8988T (cell line): ENCODE results near the gene SLC26A8.
"Not testable (repeated sequence)": the region's sequence is repeated elsewhere in the genome, so short reads cannot be mapped to it uniquely, and the experiment has no call there.

Experiments used
- DNase-seq: peaks from one replicate; pipeline ENCODE4 v3.0.0; 2011

Gene SLC26A8

DNA sequence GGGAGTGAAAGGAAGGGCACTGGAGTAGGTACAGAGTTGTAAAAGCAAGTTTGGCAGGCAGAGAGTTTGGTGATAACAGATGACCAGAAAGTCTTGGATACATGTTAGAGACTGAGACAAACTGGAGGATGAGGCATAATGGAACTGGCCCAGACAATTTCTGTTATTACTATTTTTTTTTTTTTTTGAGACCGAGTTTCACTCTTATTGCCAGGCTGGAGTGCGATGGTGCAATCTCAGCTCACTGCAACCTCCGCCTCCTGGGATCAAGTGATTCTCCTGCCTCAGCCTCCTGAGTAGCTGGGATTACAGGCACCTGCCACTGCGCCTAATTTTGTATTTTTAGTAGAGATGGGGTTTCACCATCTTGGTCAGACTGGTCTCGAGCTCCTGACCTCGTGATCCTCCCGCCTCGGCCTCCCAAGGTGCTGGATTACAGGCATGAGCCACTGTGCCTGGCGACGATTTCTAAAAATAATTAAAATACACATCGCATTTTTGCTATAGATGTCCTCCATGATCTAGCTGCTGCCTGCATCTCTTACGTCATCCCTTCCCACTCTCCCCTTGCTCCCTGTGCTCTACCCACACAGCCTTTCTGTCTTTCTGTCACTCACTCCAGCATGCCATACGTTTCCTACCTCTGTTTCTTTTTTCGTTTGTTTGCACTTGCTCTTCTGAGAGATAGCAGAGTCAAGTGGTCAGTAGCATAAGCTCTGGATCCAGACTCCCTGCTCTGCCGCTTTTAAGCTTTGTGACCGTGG, 26.7 kb upstream of the SLC26A8 start:
- no peak for DNase-seq

DNA sequence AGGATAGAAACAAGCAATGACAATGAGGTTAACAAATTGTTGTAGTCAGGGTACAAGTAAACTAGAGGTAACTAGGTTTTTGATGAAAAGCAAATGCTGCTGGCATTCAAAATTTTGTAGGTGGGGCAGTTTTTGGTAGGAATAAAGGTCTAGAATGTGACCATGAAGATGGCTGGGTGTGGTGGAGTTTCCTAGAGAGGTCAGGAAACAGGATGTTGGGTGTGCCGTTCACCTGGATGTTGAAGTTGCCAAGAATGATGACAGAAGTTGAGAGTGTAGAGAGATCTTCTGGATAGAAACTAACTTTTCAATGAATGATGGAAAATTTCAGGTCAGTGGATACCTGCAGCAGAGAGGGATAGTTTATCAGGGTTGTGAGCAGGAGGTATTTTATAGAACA, 25.9 kb upstream of the SLC26A8 start:
- DNase-seq: no peak

DNA sequence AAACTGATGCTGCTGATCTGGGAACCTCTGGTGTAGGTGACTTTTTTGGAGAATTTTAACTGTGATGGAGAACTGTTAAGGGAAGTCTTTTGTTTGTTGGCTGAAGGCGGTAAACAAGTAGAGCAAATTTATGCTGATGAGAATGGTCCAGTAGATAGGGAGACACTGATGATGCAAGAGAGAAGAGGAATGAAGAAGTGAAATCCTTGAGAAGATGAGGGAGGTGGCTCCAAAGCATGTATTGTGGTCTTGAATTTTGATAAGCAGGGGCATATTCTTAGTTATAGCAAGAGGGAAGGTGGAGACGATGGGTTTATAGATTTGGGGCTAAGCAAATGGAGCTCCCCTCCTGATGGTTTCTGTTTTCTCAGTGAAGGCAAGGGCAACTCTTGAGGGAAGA, 25.1 kb upstream of the SLC26A8 start:
- no peak for DNase-seq

DNA sequence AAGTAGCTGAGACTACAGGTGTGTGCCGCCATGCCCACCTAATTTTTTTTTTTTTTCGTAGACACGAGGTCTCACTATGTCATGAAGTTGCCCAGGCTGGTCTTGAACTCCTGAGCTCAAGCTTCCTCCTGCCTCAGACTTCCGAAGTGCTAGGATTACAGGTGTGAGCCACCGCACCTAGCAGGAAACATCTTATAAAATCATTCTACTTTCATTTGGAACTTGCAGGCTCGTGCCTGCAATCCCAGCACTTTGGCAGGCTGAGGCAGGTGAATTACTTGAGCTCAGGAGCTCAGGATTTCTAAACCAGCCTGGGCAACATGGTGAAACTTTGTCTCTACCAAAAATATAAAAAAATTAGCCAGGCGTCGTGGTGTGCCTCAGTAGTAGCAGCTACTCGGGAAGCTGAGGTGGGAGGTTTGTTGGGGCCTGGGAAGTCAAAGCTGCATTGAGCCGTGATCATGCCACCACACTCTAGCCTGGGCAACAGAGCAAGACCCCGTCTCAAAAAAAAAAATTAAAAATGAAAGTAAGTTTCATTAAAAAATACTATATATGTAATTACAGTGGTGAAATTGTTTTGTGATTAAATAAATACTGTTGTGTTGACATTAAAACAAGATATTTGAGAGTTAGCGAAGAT, 18.3 kb upstream of the SLC26A8 start:
- DNase-seq: no peak

DNA sequence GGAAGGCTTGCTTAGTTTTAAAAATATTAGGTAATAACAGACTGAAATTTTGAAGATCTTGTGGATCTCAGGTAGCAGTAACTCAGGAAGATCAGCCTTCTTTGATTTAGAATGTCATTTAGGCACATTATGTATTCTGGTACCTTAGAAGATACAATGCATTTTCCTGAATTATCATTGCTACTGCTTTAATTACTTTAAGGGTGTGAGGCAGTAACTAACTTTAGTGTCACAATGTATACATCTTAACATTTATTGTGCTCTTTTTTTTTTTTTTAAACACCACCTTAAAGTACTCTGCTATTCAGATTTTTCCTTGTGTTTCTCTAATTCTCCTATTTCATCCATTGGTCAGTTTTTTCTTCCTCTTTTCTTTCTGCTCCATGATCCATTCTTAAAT, 16.5 kb upstream of the SLC26A8 start:
- no peak for DNase-seq

DNA sequence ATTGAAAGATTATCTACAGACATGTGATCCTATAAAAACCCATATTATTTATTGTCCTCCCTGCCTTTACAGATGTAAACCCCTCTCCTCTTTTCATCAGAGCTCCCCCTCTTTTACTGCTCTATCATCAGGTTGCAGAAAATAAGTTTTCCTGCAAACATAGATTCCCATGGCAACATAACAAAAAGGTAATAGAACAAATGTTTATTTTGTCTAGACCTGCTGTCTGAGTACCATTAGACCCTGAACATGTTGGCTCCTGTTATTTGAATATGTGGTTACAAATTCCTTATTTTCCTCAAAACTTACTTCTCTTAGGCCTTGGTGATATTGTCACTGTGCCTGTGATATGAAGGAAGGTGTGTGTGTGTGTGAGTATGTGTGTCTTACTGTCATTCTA, 14.7 kb upstream of the SLC26A8 start:
- DNase-seq: no peak

DNA sequence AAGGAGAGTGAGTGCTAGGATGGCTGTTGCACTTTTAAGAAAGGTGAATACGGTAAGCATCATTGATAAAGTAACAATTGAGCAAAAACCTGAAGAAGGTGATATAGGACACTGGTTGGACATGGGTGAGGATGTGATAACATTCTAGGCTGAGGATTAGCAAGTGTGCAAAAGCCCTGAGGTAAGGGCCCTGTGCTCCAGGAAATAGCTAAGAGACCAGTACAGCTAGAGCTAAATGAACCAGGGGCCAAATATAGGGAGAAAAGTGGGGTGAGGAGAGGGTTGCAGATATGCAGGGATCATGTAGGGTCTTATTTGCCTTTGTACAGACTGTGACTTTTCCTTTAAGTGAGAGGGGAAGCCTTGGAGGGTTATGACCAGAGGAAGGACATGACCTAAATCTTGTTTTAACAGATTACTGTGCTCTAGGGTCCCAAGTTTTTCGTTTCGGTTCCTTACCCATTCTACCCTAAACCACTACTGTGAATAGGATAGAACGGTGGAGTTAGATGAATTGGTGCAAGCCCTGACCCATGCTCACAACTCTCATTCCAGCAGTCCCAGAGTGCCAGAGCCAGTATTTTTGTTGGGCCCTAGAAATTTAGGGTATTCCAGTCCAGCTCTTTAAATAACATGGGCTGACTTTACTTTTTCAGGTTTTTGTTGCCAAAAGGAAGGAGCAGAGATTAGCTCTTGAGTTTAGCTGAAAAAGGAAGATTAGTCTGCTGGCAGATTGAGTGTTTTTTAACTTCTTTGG, 13.9 kb upstream of the SLC26A8 start:
- DNase-seq: no peak

DNA sequence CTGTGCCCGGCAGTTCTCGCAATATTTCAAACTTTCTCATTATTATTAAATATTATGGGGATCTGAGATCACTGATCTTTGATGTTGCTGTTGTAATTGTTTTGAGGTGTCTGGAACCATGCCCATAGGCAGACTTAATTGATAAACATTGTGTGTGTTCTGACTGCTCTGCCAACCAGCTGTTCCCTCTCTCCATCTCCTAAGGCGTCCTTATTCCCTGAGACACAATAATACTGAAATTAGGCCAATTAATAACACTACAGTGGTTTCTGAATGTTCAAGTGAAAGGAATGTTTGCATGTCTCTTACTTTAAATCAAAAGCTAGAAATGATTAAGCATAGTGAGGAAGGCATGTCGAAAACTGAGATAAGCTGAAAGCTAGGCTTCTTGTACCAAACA, 10.8 kb upstream of the SLC26A8 start:
- DNase-seq: no peak

DNA sequence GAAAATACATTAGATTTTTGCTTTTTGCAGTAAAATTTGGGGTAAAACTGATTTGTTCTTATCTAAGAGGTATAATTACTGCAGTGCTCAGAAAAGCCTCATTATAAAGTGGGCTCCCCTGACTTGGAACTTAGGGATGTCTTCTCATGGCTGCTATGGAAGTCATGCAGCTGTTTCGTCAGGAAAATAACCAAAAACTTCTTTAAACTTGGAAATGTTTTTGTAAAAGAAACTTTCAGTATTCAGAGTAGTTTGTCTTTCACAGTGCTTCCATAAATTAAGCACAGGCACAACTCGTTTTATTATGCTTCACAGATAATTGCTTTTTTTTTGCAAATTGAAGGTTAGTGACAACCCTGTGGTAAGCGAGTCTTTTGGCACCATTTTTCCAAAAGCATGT, 10.0 kb upstream of the SLC26A8 start:
- DNase-seq: no peak

DNA sequence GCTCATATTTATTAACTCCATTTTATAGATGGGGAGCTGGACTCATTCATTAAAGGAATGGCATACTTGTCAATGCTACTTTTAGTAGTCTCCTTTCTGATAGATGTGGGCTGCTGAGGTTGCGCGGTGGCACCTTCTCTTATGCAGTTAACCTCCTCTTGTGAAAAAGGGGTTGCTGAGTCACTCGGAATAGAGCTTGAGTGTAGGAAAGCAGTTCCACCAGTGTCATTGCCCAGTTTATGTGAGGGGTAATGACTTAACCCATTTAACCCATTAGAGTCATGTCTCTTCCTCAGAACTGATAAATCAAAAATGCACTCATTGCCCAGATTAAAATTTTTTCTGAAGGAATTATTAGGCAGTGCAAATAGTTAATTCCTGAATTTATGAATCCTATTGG, 9.5 kb upstream of the SLC26A8 start:
- DNase-seq: no peak

DNA sequence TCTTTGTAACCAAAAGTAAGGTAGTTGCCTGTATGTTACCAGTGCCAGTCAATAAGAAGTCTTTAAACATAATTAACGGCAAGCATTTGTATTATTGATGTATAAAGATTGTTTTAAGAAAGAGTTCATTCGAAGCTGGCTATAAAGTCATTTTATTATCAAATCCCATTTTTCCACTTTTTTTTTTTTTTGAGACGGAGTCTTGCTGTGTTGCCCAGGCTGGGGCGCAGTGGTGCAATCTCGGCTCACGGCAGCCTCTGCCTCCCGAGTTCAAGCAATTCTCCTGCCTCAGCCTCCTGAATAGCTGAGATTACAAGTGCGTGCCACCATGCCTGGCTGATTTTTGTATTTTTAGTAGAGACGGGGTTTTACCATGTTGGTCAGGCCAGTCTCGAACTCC, 8.7 kb upstream of the SLC26A8 start:
- not testable (repeated sequence) for DNase-seq

DNA sequence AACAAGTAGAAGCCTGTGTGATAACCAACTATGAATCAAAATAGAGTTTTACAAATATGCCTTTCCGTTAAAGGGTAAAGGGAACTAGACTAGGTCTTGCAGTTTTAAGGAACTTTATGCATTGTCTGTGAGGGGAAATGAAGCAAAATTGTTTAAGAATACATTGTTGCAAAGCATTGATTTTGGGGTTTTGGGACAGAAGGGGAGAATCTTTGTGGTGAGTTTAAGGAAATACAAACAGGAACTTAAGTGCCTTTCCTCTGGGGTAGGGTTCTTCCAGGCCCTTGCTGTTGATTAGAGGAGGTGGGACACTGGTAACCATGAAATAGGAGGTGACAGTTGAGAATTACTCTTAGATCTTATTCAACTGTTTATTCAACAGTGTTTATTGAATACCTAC, 7.8 kb upstream of the SLC26A8 start:
- no peak for DNase-seq

DNA sequence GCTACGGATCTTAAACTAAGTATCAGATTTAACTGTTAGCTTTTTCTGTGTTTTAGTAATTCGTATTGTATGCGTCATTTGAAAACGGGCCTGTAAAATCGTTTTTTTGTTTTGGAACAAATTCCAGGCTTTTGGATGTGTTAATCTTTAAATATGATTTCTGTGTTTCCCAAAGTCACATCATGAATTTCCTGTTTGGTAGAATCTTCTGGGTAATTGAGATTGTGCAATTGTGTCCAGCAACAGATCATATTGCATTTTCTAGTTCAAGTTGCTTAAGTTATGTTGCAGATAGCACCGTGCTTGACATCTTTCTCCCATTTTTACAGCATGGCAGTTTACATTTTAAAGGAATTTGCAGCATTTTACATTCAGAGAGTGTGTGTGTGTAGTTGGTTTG, 5.0 kb upstream of the SLC26A8 start:
- DNase-seq: no peak

DNA sequence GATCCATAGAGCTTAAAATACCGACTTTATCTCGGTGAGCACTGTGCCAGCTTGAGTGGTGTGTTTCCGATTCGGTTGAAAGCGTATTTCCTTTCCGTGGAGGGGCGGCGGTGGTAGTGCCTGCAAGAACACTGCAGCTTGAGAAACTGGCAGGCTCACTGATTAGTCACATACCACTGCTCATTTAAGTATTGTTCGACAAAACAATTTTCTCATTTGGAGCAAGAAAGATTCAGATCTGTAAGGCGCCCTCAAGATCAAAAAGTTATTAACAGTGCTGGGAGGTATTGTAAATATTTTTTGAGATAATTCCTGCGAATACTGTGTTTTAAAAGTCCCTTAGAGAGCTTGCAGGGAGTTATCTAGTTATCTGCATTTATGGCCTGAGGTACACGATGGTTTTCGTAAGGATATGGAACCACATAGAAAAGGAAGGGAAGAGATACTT, 4.5 kb upstream of the SLC26A8 start:
- no peak for DNase-seq

DNA sequence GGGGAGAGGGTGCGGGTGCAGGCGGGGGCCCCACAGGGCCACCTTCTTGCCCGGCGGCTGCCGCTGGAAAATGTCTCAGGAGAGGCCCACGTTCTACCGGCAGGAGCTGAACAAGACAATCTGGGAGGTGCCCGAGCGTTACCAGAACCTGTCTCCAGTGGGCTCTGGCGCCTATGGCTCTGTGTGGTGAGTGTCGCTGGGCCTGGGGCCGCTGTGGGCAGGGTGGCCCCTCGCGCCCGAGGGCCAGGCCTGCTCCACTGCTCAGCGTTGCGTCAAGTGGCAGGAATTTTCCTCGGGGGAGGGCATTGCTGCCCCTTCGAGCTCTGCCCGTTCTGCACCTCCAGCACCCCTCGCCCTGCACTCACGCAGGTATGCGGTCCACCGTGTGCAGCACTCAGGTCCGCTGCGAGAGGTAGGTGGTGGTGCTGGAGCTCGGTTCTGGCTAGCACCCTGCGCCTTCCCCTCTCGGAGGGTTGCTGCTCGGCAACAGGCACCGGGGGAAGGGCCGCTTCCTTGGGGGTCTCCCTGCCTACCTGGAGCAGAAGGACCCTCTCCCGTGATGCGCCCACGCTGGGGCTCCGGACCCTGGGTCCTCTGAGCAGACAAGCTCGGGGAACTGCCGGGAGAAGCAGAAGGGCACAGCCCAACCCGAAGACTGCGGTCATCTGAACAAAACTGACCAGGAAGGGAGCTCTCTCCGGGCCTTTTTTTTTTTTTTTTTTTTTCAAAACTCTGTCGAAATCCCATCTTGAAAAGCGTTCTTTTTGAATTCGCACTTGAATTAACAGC, 3.8 kb upstream of the SLC26A8 start:
- no peak for DNase-seq

DNA sequence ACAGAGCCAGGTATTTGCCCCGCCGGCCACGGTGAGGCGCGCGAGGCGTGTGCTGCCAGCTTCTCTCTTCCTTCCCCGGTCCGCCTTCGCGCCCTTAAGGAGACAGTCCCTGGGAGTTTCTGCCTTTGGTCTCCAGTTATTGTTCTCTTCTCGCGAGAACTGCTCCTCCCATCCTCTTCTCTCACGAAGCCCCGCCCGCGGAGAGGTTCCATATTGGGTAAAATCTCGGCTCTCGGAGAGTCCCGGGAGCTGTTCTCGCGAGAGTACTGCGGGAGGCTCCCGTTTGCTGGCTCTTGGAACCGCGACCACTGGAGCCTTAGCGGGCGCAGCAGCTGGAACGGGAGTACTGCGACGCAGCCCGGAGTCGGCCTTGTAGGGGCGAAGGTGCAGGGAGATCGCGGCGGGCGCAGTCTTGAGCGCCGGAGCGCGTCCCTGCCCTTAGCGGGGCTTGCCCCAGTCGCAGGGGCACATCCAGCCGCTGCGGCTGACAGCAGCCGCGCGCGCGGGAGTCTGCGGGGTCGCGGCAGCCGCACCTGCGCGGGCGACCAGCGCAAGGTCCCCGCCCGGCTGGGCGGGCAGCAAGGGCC, 3.2 kb upstream of the SLC26A8 start, which contains the start of gene MAPK14:
Gene MAPK14, plus strand, starts transcription at position 308 of the 587 bp plus-strand sequence. CDS start 350 bp downstream, outside the sequence.
- DNase-seq: peak; percentile 96

DNA sequence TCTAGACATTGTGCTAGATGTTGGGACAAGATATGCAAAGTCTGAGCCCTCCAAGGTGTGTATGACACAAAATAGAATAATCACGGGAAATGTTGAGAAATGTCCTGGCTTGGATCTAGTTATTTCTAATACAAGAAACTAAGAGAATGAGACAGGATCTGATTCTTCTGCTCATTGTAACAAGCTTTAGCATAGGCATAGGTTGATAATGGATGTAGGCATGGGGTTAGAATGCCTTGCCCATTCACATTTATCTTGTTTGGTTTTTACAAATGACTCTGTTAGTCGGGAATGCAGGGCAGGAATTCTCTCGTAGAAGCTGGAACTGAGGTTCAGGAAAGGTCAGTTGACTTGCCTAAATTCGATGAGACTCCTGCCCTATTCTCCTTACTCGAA, 1.5 kb upstream of the SLC26A8 start:
- no peak for DNase-seq

DNA sequence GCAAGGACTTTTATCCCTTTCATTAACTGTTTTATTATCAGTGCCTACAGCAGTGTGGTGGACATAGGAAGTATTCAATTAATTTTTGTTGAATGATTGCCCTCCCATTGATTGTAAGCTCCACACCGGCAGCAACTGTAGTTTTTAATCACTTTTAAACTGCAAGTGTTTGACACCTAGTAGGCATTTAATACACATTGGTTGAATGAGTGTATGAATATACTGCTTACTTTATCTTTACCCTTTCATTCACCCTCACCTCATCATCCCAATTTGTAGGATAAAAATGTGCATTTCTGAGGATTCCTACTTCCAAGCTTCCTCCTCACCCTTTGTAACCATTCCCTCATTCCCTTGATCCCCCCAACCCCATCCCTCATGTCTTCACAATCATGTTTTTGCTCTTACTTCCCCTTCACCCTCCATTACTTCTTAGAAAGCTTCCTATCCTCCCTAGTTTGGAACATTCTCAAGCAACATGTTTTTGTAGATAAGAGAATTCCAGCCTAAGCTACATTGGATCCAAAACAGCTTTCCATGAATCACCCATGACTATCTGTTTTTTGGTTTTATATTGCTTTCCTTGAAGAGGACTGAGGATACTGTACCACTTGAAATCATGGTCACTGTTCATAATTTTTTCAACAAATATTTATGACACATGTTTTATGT, 955 bp upstream of the SLC26A8 start:
- DNase-seq: no peak

DNA sequence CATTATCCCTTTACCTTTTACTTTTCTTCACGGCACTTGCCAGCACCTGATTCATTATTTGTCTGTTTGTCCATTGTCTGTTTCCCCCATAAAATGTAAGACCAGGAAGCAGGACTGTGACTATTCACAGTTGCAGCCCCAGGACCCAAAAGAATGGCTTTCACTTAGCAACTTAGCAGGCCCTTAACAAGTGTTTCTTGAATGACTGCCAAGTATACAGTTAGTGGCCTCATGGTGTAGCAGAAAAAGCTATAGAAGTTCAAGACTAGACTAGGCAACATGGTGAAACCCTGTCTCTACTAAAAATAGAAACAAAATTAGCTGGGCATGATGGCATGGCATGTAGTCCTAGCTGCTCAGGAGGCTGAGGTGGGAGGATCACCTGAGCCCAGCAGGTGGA, 4.3 kb downstream of the SLC26A8 start:
- DNase-seq: no peak

DNA sequence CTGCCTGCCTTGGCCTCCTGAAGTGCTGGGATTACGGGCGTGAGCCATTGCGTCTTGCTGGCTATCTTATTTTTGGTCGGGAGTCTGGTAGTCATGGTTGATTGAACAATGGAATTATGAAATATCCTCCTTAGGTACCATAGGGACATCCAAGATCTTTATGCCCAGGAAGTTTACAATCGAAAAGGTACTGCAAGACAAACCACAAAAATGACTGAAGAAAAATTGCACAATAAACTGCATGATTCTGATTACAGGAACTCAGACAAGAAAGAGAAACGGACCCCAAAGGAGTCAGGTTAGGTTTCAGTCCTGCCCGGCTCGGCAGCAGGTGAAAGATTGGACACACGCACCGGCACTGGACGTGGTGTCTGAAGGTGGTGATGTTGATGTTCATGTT, 5.3 kb downstream of the SLC26A8 start:
- DNase-seq: no peak

DNA sequence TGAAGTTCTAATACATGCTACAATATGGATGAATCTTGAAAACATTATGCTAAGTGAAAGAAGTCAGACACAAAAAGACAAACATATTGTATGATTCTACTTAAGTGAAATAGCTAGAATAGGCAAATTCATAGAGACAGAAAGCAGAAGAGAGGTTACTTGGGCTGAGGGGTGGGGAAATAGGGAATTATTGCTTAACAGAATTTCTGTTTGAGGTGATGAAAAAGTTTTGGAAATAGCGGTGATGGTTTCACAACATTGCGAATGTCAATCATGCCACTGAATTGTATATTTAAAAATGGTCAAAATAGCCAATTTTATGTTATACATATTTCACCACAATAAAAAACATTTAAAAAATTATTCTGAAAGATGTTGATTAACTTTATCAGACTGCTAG, 6.1 kb downstream of the SLC26A8 start:
- DNase-seq: no peak

DNA sequence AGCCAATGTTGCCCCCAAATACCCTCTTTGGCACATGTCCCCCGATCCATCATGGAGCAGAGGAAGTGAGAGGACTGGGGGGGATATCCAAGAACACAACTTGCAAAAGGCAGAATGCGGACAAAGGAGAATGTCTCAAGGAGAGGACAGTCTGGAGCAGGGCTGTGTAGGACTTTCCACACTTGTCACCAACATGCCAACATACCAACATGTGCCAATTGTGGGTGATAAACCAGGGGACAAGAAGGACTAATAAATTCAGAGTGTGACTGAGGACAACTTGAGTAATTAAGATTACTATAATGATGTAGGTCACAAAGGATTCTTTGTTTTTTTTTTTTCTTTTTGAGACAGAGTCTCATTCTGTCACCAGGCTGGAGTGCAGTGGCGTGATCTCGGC, 8.8 kb downstream of the SLC26A8 start:
- DNase-seq: no peak
